SK-N-MC (cell line): ENCODE measurements around the gene PIP4K2C.
"Not testable (repeated sequence)": the region's sequence is repeated elsewhere in the genome, so short reads cannot be mapped to it uniquely, and the experiment has no call there.

Experiments
- DNase-seq: peaks from one replicate; pipeline ENCODE4 v3.0.0-alpha.2; 2011; ENCODE audit warnings: low read depth, low spot score
- H3K27ac ChIP-seq: fragments of 200-600 bp; sonication (generic); 2 replicates; pipeline ENCODE4 v1.5.1; 2016; ENCODE audit warnings: mixed run types
- H3K36me3 ChIP-seq: fragments of 200-600 bp; sonication (generic); 2 replicates; pipeline ENCODE4 v1.6.1; 2017; ENCODE audit warnings: antibody characterized with exemption, low read length, mixed read lengths; ENCODE audit not compliant: insufficient read depth
- H3K4me3 ChIP-seq: fragments of 200-600 bp; sonication (generic); 2 replicates; pipeline ENCODE4 v1.5.1; 2016
- H3K9ac ChIP-seq: fragments of 200-600 bp; sonication (generic); 2 replicates; pipeline ENCODE4 v1.8.0; 2017; ENCODE audit warnings: mixed run types, mixed read lengths; ENCODE audit not compliant: insufficient read length
- H3K9me3 ChIP-seq: fragments of 200-600 bp; sonication (generic); 2 replicates; pipeline ENCODE4 v1.6.1; 2017; ENCODE audit warnings: low read depth, mild to moderate bottlenecking, antibody characterized with exemption, low read length, moderate library complexity, mixed read lengths
- EZH2 ChIP-seq: fragments of 200-600 bp; sonication (generic); IDR thresholded peaks from one replicate; pipeline ENCODE4 v1.6.1; 2017; ENCODE audit warnings: antibody characterized with exemption
- FOXP2 ChIP-seq: optimal IDR thresholded peaks from 2 replicates; pipeline ENCODE3; 2011; ENCODE audit warnings: mild to moderate bottlenecking, moderate library complexity; ENCODE audit not compliant: insufficient read depth; ENCODE audit errors: extremely low read length, control extremely low read depth
- POLR2AphosphoS5 ChIP-seq: IDR thresholded peaks from 2 replicates; pipeline ENCODE4 v1.6.1; 2012; ENCODE audit warnings: mild to moderate bottlenecking, low read depth, low read length, borderline replicate concordance

The PIP4K2C gene

GRCh38 chr12:57629897-57630471 lies 39.0 kb downstream of the PIP4K2C start:
- TF ChIP-seq FOXP2 = no peak
- no peak for TF ChIP-seq POLR2AphosphoS5
- no peak for TF ChIP-seq EZH2
- DNase-seq = no peak
- Histone ChIP-seq H3K4me3 (no peak overlapping the region), H3K9me3 (no peaks in the 10 kb centered on the region), H3K36me3 (no peaks in the 10 kb centered on the region; the same call in 1 of the 2 replicates), H3K9ac (no peak overlapping the region), H3K27ac (0 out of 2 replicates have a peak overlapping the region, but pooled peaks have one; percentile 71)

GRCh38 chr12:57630891-57631433 lies 40.0 kb downstream of the PIP4K2C start:
- Histone ChIP-seq H3K36me3 (no peaks in the 10 kb centered on the region; the same call in 1 of the 2 replicates), H3K4me3 (no peak overlapping the region), H3K27ac (no peak overlapping the region), H3K9ac (no peak overlapping the region), H3K9me3 (no peaks in the 10 kb centered on the region)
- TF ChIP-seq EZH2 = no peak
- no peak for DNase-seq

DNA sequence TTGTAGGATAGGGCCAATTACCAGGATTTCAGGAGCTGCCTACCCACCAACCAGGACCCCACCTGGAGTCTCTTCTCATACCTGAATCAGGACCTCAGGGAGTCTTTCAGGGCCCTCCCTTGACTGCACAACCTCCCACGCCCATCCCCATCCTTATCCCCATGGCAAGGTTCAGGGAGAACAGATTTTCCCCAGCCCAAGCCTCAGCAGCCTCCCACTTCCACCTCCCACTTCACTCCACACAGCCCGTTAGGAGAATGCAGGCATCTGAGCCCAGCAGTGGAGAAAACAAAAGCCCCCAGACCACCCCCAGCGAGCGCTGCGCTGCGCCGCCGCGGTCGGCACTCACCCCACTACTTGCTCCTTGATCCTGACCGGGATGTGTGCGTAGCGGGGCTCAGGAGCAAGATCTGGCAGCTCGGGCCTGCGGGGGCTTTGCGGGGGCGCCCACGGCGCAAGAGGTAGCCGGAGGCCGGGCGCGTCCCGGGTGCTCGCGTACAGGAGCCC lies 40.6 kb downstream of the PIP4K2C start:
- no peak for DNase-seq
- H3K9me3 ChIP-seq = no peaks in the 10 kb centered on the region
- H3K9ac ChIP-seq = no peak overlapping the region
- no peaks in the 10 kb centered on the region; the same call in 1 of the 2 replicates for H3K36me3 ChIP-seq
- peak overlapping the region; percentile 91; the same call in 1 of the 2 replicates for H3K4me3 ChIP-seq
- no peak for TF ChIP-seq FOXP2
- TF ChIP-seq EZH2 = no peak
- no peak for TF ChIP-seq POLR2AphosphoS5
- H3K27ac ChIP-seq = no peak overlapping the region

DNA sequence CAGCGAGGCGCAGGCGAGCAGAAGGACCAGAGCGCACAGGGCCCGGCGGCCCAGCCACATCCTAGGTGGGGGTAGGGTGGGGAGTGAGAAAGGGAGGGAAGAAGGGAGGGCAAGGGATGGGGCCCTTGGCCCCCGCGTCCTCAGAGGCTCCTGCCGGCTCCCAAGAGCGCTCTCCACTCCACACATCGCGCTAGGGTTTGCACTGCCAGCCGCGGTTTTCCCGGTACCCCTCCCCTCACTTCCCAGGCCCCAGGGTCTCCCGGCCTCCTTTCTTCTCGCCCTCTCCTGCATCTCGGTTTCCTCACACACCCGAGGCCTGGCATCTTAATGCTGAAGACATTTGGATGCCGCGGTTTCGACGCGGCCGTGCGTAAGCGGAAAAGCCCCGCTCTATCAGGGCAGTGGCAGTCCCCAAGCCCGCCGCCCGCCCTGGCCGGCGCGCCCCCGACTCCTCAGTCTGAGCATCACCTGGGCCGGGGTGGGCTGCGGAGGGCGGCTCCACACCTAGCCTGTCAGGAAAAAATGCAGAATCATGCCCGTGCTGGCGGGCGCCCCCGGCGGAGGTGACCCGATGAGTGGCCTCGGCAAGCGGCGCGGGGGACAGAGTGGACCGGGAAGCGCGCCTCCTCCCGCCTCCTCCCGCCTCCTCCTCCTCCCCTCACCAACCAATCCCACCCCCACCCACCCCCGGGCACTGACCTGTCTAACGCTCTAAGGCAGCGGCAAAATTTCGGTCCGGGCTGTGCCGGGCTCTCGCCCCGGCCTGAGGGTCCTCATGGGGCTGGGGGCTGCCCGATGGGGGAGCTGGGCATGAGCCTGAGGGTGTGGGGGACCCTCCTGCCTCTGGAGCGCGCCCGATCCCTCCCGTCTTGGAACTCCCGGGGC lies 41.3 kb downstream of the PIP4K2C start:
- TF ChIP-seq EZH2 (no peak), POLR2AphosphoS5 (no peak), FOXP2 (no peak)
- no peaks in the 10 kb centered on the region for H3K9me3 ChIP-seq
- peak overlapping the region; percentile 83 for H3K9ac ChIP-seq
- DNase-seq = no peak
- H3K4me3 ChIP-seq = peak overlapping the region; percentile 91
- H3K27ac ChIP-seq = no peak overlapping the region
- H3K36me3 ChIP-seq = no peaks in the 10 kb centered on the region; the same call in 1 of the 2 replicates

DNA sequence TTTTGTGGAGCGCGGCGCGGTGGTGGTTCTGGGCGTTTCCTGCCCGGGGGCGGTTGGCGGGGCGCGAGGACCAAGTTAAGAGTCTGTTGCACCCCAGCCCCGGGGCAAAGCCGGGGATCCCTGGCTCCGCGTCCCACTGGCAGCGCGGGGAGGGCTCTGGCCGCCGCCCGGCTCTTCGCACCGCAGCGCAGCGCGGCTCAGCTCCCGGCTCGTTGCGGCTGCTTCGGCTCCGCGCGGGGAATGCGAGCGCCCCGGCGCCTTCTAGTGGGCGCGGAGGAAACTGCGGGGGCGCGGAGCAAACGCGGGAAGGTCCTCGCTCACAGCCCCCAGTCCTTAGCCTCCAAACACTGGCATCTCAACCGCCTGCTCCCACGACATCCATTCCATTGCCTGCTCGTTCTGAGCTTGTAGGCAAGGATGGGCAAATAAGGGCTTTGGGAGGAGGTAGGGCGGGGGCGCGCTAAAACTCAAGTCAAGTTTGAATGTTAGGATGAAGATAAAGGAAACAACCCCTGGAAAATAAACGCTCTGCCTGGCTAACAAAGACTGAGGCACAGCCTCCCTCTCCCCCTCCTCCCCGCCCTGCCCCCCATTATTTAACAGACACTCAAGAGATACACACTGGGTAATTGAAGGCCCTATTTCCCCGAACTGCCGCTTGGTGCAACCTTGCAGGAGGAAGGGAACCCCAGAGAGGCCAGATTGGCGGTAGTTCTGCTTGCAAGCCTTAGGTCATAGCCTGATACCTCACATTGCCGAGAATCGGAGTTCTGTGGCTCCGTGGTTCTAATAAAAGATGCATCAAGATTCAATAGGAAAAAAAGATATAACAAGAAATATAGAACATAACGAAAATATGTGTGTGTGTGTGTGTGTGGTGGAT lies 42.2 kb downstream of the PIP4K2C start, which contains the start of gene B4GALNT1:
B4GALNT1 (minus strand) TSS at position 244 of the 883 bp plus-strand sequence. CDS start 1,069 bp downstream, outside the sequence.
- Histone ChIP-seq H3K9ac (peak within 1 kb of the TSS; percentile 83), H3K9me3 (no peaks in the 10 kb centered on the region), H3K4me3 (peak within 1 kb of the TSS; percentile 91), H3K27ac (no peak within 1 kb of the TSS), H3K36me3 (no peaks in the 10 kb centered on the region; the same call in 1 of the 2 replicates)
- DNase-seq = no peak
- TF ChIP-seq POLR2AphosphoS5 (no peak), FOXP2 (peak; percentile 39)

DNA sequence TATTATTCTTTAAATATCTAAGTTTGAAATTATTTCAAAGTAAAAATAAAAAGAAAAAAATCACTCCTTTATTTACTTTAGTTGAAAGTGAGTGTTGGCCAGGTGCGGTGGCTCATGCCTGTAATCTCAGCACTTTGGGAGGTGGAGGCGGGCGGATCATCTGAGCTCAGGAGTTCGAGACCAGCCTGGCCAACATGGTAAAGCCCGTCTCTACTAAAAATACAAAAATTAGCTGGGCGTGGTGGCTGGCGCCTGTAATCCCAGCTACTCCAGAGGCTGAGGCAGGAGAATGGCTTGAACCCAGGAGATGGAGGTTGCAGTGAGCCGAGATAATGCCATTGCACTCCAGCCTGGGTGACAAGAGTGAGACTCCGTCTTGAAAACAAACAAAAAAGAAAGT lies 45.7 kb downstream of the PIP4K2C start:
- DNase-seq, H3K27ac ChIP-seq, H3K9me3 ChIP-seq, H3K36me3 ChIP-seq, H3K4me3 ChIP-seq, H3K9ac ChIP-seq: not testable (repeated sequence)

GRCh38 chr12:57637364-57637763 lies 46.4 kb downstream of the PIP4K2C start:
- Histone ChIP-seq H3K9ac (no peak overlapping the region), H3K36me3 (no peaks in the 10 kb centered on the region), H3K27ac (no peak overlapping the region), H3K4me3 (no peak overlapping the region), H3K9me3 (no peaks in the 10 kb centered on the region)
- DNase-seq = no peak
- TF ChIP-seq POLR2AphosphoS5 = no peak
- TF ChIP-seq EZH2 = no peak
- no peak for TF ChIP-seq FOXP2

- DNase-seq = no peak
- H3K9ac ChIP-seq = no peak overlapping the region
- H3K36me3 ChIP-seq = no peaks in the 10 kb centered on the region
- no peaks in the 10 kb centered on the region for H3K9me3 ChIP-seq
- no peak overlapping the region for H3K4me3 ChIP-seq
- H3K27ac ChIP-seq = no peak overlapping the region
- TF ChIP-seq POLR2AphosphoS5 (no peak), FOXP2 (no peak)
These were observed 47.1 kb downstream of the PIP4K2C start for GRCh38 chr12:57638096-57638495.
